ENCODE results near the gene ANKRD6.

DNA sequence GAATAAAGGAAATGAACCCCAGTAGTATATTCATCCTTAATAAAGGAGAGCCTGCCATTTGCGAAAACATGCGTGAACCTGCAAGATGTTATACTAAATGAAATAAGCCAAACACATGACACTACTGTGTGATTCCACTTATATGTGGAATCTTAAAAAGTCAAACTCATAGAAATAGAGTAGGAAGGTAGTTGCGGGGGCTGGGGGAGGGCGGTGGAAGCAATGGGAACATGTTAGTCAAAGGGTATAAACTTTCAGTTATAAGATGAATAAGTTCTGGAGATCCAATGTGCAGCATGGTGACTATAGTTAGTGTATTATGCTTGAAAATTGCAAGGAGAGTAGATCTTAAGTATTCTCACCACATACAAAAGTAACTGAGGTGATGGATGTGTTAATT lies 72.9 kb downstream of the ANKRD6 start:
- TF ChIP-seq, protein P1, sequence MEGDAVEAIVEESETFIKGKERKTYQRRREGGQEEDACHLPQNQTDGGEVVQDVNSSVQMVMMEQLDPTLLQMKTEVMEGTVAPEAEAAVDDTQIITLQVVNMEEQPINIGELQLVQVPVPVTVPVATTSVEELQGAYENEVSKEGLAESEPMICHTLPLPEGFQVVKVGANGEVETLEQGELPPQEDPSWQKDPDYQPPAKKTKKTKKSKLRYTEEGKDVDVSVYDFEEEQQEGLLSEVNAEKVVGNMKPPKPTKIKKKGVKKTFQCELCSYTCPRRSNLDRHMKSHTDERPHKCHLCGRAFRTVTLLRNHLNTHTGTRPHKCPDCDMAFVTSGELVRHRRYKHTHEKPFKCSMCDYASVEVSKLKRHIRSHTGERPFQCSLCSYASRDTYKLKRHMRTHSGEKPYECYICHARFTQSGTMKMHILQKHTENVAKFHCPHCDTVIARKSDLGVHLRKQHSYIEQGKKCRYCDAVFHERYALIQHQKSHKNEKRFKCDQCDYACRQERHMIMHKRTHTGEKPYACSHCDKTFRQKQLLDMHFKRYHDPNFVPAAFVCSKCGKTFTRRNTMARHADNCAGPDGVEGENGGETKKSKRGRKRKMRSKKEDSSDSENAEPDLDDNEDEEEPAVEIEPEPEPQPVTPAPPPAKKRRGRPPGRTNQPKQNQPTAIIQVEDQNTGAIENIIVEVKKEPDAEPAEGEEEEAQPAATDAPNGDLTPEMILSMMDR (IDR thresholded peaks at IDR 0.05): no peak
- TF ChIP-seq POLR2A (IDR thresholded peaks at IDR 0.05) (no peak), POLR2AphosphoS5 (IDR thresholded peaks at IDR 0.05; ENCODE audit: insufficient read depth in 1 of 2, low read depth in 1 of 2) (no peak)

All from vagina (tissue), 2 donors.